Stimulated activated CD4-positive, alpha-beta T cell treated with anti-CD3 and anti-CD28 coated beads, Interleukin-15, amount 100 ng/mL, for 48 hours (primary cell): ENCODE results near the gene NRCAM.
A peak's percentile ranks its signal among the peaks of the same experiment; 100 is the strongest.

Source experiments
- DNase-seq, 2 donors: peaks; one replicate each; pipeline ENCODE4 v3.0.0-alpha.2; 2020; ENCODE audit warnings: low read depth in 2 of 2

Gene NRCAM

GRCh38 chr7:108425714-108426275 lies 30.4 kb downstream of the NRCAM start:
- no peak for DNase-seq

- DNase-seq, result no peak
These were observed 32.2 kb downstream of the NRCAM start for GRCh38 chr7:108424013-108424412.

- no peak for DNase-seq
These were observed 32.9 kb downstream of the NRCAM start for GRCh38 chr7:108423089-108423989.

GRCh38 chr7:108421720-108422331 lies 34.4 kb downstream of the NRCAM start:
- DNase-seq, result no peak

GRCh38 chr7:108419961-108420908 lies 36.0 kb downstream of the NRCAM start:
- DNase-seq, result no peak

- no peak for DNase-seq
These were observed 37.3 kb downstream of the NRCAM start for GRCh38 chr7:108418946-108419345.

- DNase-seq, result no peak
These were observed 38.3 kb downstream of the NRCAM start for GRCh38 chr7:108417926-108418325.

- DNase-seq, result no peak
These were observed 39.1 kb downstream of the NRCAM start for GRCh38 chr7:108417144-108417543.

GRCh38 chr7:108415821-108416536 lies 40.3 kb downstream of the NRCAM start:
- peak; percentile 2 to 3 for DNase-seq

- DNase-seq, result no peak
These were observed 41.2 kb downstream of the NRCAM start for GRCh38 chr7:108415084-108415483.

GRCh38 chr7:108413782-108414492 lies 42.3 kb downstream of the NRCAM start:
- DNase-seq, result no peak

- no peak for DNase-seq
These were observed 42.9 kb downstream of the NRCAM start for GRCh38 chr7:108413337-108413736.

- DNase-seq, result no peak
These were observed 47.1 kb downstream of the NRCAM start for GRCh38 chr7:108409146-108409545.

- DNase-seq, result no peak
These were observed 47.8 kb downstream of the NRCAM start for GRCh38 chr7:108408296-108408991.

GRCh38 chr7:108407676-108408075 lies 48.6 kb downstream of the NRCAM start:
- DNase-seq, result no peak

- DNase-seq, result no peak
These were observed 49.9 kb downstream of the NRCAM start for GRCh38 chr7:108406222-108406890.

GRCh38 chr7:108404509-108405420 lies 51.5 kb downstream of the NRCAM start:
- DNase-seq, result no peak

GRCh38 chr7:108403597-108404217 lies 52.5 kb downstream of the NRCAM start:
- DNase-seq, result no peak
